OCI-LY1 (cell line): Measurements from ENCODE around the gene TIE1.

Experiments
- H2AFZ ChIP-seq: fragments of 200-600 bp; sonication (generic), shearing (Covaris generic); 2 replicates; pipeline ENCODE4 v1.6.0; 2014; ENCODE audit warnings: antibody characterized with exemption, mild to moderate bottlenecking, low read length
- H3F3A ChIP-seq: fragments of 200-600 bp; sonication (generic), shearing (Covaris generic); 2 replicates; pipeline ENCODE4 v1.6.0; 2014; ENCODE audit warnings: mild to moderate bottlenecking, antibody characterized with exemption, low read length, moderate library complexity; ENCODE audit not compliant: insufficient read depth
- H3K27ac ChIP-seq: fragments of 200-600 bp; sonication (generic); 2 replicates; pipeline ENCODE4 v1.5.1; 2014; ENCODE audit warnings: low read length, mixed run types, mild to moderate bottlenecking, low read depth; ENCODE audit not compliant: poor library complexity, severe bottlenecking
- H3K27me3 ChIP-seq: fragments of 200-600 bp; sonication (generic); 2 replicates; pipeline ENCODE4 v1.6.0; 2014; ENCODE audit warnings: antibody characterized with exemption, mild to moderate bottlenecking, low read length, moderate library complexity; ENCODE audit not compliant: insufficient read depth
- H3K36me3 ChIP-seq: fragments of 200-600 bp; sonication (generic); 2 replicates; pipeline ENCODE4 v1.6.1; 2014; ENCODE audit warnings: mild to moderate bottlenecking, antibody characterized with exemption, low read length, moderate library complexity, mixed read lengths; ENCODE audit not compliant: insufficient read depth
- H3K4me1 ChIP-seq: fragments of 200-600 bp; sonication (generic); 2 replicates; pipeline ENCODE4 v1.5.1; 2014; ENCODE audit warnings: mild to moderate bottlenecking, low read length, moderate library complexity; ENCODE audit not compliant: insufficient read depth, severe bottlenecking
- H3K4me2 ChIP-seq: fragments of 200-600 bp; sonication (generic), shearing (Covaris generic); 2 replicates; pipeline ENCODE4 v1.6.1; 2014; ENCODE audit warnings: low read length
- H3K4me3 ChIP-seq: fragments of 200-600 bp; sonication (generic); 2 replicates; pipeline ENCODE4 v1.5.1; 2014; ENCODE audit warnings: low read length, low read depth, mild to moderate bottlenecking, mixed read lengths; ENCODE audit not compliant: poor library complexity, severe bottlenecking
- H3K79me2 ChIP-seq: fragments of 200-600 bp; shearing (Covaris generic); 2 replicates; pipeline ENCODE4 v1.6.1; 2016; ENCODE audit warnings: mixed run types, low read length, mixed read lengths; ENCODE audit not compliant: insufficient read depth
- H3K9ac ChIP-seq: fragments of 200-600 bp; sonication (generic), shearing (Covaris generic); 2 replicates; pipeline ENCODE4 v1.6.1; 2014; ENCODE audit warnings: mild to moderate bottlenecking, low read length, mixed read lengths
- H3K9me2 ChIP-seq: fragments of 200-600 bp; sonication (generic), shearing (Covaris generic); 2 replicates; pipeline ENCODE4 v1.6.1; 2014; ENCODE audit warnings: low read depth, mild to moderate bottlenecking, low read length, mixed read lengths
- H3K9me3 ChIP-seq: fragments of 200-600 bp; shearing (Covaris generic); 2 replicates; pipeline ENCODE4 v1.6.1; 2014; ENCODE audit warnings: low read length, mixed read lengths
- H4K20me1 ChIP-seq: fragments of 200-600 bp; sonication (generic), shearing (Covaris generic); 2 replicates; pipeline ENCODE4 v1.6.0; 2016; ENCODE audit warnings: mild to moderate bottlenecking, low read length; ENCODE audit not compliant: insufficient read depth
- EZH2 ChIP-seq: fragments of 200-600 bp; sonication (generic), shearing (Covaris generic); IDR thresholded peaks from 2 replicates; pipeline ENCODE4 v1.8.0; 2017; ENCODE audit warnings: borderline replicate concordance, mixed run types, mild to moderate bottlenecking, antibody characterized with exemption, low read length, moderate library complexity, mixed read lengths
- TF ChIP-seq, protein P1 (sequence below): fragments of 200-600 bp; sonication (generic), shearing (Covaris generic); IDR thresholded peaks from 2 replicates; pipeline ENCODE4 v1.5.1; 2017; ENCODE audit warnings: mild to moderate bottlenecking, antibody characterized with exemption, low read length, moderate library complexity, mixed read lengths

TIE1 gene

DNA sequence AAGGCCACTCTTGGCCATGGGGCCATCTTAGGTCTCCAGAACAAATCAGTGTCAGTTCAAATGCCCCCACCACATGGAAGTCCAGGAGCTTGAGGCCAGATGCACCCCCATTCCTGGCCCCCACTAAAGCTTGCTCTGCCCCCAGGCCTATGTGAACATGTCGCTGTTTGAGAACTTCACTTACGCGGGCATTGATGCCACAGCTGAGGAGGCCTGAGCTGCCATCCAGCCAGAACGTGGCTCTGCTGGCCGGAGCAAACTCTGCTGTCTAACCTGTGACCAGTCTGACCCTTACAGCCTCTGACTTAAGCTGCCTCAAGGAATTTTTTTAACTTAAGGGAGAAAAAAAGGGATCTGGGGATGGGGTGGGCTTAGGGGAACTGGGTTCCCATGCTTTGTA is 21.7 kb downstream of the TIE1 start:
- Histone ChIP-seq H3K4me1 (no peaks in the 10 kb centered on the region), H3K27me3 (no peaks in the 10 kb centered on the region), H4K20me1 (no peaks in the 10 kb centered on the region), H3K4me3 (no peak overlapping the region), H3F3A (no peaks in the 10 kb centered on the region), H3K27ac (no peak overlapping the region), H2AFZ (no peak overlapping the region), H3K9ac (no peak overlapping the region), H3K79me2 (no peaks in the 10 kb centered on the region), H3K9me3 (peaks cover 2% of the 10 kb centered on the region; the same call in 1 of the 2 replicates), H3K36me3 (no peaks in the 10 kb centered on the region), H3K9me2 (no peaks in the 10 kb centered on the region), H3K4me2 (no peak overlapping the region)
- no peak for TF ChIP-seq EZH2
- TF ChIP-seq, protein P1, sequence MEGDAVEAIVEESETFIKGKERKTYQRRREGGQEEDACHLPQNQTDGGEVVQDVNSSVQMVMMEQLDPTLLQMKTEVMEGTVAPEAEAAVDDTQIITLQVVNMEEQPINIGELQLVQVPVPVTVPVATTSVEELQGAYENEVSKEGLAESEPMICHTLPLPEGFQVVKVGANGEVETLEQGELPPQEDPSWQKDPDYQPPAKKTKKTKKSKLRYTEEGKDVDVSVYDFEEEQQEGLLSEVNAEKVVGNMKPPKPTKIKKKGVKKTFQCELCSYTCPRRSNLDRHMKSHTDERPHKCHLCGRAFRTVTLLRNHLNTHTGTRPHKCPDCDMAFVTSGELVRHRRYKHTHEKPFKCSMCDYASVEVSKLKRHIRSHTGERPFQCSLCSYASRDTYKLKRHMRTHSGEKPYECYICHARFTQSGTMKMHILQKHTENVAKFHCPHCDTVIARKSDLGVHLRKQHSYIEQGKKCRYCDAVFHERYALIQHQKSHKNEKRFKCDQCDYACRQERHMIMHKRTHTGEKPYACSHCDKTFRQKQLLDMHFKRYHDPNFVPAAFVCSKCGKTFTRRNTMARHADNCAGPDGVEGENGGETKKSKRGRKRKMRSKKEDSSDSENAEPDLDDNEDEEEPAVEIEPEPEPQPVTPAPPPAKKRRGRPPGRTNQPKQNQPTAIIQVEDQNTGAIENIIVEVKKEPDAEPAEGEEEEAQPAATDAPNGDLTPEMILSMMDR: no peak

DNA sequence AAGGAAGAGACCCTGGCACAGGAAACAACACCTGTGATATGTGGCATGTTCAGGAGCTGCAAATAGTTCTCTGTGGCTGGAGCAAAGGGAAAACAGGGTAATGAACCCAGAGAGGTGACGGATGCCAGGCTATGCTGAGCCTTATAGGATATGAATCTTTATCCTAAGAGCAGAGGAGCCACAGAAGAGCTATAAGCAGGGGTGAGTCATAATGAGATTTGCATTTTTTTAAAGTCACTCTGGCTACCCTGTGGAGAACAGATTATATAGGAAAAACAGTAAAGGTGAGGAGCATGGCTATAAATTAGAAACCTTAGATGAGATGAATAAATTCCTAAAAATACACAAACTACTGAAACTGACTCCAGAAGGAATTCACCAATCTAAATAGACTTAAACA is 24.0 kb downstream of the TIE1 start:
- H3K79me2 ChIP-seq: no peaks in the 10 kb centered on the region
- H3K27ac ChIP-seq: no peak overlapping the region
- no peaks in the 10 kb centered on the region; the same call in 1 of the 2 replicates for H3K27me3 ChIP-seq
- H3K4me3 ChIP-seq: no peak overlapping the region
- no peak overlapping the region for H3K9ac ChIP-seq
- H3K36me3 ChIP-seq: no peaks in the 10 kb centered on the region
- no peaks in the 10 kb centered on the region for H3K9me2 ChIP-seq
- TF ChIP-seq, protein P1: no peak
- TF ChIP-seq EZH2: no peak
- H2AFZ ChIP-seq: no peak overlapping the region
- no peaks in the 10 kb centered on the region for H4K20me1 ChIP-seq
- no peaks in the 10 kb centered on the region for H3K4me1 ChIP-seq
- H3K9me3 ChIP-seq: peaks cover 5% of the 10 kb centered on the region; the same call in 1 of the 2 replicates
- H3F3A ChIP-seq: no peaks in the 10 kb centered on the region
- no peak overlapping the region for H3K4me2 ChIP-seq

DNA sequence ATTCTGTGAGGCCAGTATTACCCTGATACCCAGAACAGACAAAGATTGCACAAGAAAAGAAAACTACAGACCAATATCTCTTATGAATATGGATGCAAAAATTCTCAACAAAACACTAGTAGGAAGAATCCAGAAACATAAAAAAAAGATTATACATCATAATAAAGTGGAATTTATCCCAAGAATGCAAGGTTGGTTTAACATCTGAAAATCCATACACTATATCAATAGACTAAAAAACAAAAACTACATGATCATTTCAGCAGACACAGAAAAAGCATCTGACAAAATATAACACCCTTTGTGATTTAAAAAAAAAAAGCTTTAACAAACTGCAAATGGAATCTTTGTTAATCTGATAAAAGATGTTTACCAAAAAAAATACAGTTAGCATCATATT is 24.6 kb downstream of the TIE1 start:
- Histone ChIP-seq H3K27me3 (no peaks in the 10 kb centered on the region; the same call in 1 of the 2 replicates), H3K9ac (no peak overlapping the region), H3K27ac (no peak overlapping the region), H2AFZ (no peak overlapping the region), H3F3A (no peaks in the 10 kb centered on the region), H4K20me1 (no peaks in the 10 kb centered on the region), H3K4me2 (no peak overlapping the region), H3K36me3 (no peaks in the 10 kb centered on the region), H3K79me2 (no peaks in the 10 kb centered on the region), H3K4me1 (no peaks in the 10 kb centered on the region), H3K9me3 (peaks cover 5% of the 10 kb centered on the region; the same call in 1 of the 2 replicates), H3K4me3 (no peak overlapping the region), H3K9me2 (no peaks in the 10 kb centered on the region)
- TF ChIP-seq, protein P1: no peak
- no peak for TF ChIP-seq EZH2
